NCI-H2081 treated with DMSO at 0.1 percent for 48 hours (cell line): ENCODE measurements around the gene KAZALD1.

Experiments
- DNase-seq: peaks from one replicate; lab custom pipeline; 2025; lab: John Stamatoyannopoulos, UW

Gene KAZALD1, protein sequence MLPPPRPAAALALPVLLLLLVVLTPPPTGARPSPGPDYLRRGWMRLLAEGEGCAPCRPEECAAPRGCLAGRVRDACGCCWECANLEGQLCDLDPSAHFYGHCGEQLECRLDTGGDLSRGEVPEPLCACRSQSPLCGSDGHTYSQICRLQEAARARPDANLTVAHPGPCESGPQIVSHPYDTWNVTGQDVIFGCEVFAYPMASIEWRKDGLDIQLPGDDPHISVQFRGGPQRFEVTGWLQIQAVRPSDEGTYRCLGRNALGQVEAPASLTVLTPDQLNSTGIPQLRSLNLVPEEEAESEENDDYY

DNA sequence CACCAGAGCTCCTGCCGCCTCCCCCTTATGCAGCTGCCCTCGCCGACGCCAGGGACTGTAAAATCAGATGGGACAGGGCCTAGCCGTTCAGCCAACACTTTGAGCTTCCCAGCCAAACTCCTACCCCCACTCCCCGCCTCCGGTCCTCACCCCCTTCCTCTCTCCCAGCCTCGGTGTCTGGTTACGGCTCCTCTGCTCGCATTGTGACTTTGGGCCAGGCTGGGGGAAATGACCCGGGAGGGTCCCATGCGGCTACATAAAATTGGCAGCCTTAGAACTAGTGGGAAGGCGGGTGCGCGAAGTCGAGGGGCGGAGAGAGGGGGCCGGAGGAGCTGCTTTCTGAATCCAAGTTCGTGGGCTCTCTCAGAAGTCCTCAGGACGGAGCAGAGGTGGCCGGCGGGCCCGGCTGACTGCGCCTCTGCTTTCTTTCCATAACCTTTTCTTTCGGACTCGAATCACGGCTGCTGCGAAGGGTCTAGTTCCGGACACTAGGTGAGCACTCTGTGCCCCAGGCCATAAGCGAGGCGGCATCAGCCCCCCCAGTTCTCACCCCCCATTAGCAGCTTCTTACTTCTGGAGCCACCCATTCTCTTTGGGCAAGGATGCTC lies at the start of gene KAZALD1:
Gene KAZALD1 (plus strand): TSS at position 366 of the 608 bp plus-strand sequence. CDS start 604 bp downstream, outside the sequence.
- no peak for DNase-seq

DNA sequence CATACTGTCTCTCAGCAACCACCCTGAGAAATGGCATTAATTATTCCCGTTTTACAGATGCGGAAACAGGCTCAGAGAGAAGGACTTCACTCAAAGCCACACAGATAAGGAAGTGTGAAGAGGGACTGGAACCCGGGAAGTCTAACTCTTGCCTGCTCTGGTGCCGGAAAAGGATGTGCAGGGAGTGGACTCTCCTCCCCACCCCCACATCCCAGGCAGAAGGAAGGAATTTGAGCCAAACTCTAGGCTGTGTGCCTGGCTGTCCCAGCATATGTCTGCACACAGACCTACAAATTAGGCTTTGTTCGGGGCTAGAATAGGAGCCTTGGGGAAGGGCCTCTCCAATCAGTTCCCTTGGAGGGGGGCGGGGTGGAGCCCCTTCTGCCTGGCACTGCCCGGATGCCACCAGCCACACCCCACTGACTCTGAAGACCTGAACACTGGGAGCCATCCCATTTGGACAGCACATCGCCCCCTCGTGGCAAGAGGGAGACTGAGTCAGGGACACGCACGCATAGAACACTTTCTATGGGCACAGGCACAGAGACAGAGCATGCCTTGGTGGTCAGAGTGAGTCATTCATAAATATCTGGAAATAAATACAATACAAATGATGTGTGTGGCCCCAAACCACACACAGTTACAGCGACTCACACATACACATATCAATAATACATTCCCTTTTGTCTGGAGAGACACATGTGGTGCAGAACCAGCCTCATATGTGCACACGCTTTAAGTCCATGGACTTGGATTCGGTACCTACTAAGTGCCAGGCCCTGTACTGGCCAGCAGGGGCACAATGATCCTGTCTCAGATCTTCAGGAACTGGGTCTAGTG lies 49.0 kb upstream of the KAZALD1 start:
- DNase-seq, result peak; percentile 2

DNA sequence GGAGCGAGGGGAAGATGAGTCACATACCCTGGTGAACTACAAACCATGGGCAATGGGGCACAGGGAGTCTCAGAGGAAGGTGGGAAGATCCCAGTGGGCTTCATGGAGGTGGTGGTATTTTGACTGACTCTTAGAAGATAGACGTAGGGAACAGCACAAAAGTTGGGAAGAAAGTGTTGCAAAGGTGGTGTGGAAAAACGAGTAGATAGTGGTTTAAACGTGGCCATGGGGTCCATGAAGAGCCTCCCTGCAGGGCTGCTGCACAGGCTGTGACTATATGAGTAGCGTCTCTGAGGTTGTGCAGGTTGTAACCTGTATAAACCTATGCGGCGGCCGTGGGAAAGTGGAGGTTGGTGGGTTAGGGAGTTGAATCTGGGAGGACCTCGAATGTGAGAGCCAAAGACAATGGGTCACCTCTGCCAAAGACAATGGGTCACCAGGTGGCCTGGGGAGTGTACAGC lies 48.4 kb upstream of the KAZALD1 start:
- no peak for DNase-seq

DNA sequence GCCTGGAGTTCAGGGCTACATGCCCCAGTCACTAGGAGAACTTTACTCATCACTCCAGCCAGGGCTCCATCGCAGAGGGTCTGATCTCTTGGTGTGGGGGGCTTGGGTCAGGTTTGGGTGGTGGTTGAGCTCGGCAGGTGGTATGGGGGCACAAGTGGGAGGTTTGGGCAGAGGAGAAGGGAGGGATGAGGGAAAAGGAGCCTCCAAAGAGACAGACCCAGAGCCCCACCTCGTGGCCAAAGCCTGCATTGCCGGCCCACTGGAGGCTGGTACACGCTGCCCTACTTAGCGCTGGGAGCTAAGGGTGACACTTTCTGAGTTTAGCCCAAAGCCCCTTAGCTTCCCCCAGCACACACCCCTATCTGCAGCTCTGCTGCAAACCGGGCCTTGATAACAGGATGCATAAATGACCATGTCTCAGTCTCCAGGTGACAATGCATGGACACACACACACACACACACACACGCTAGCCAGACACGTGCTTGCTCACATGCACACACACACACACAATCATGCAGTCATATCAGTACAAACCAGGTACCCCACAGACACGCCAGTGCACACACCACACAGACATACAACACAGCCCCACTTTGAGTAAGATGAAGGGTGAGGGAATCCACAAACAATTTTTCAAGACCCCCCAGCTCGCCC lies 47.4 kb upstream of the KAZALD1 start:
- peak; percentile 0 for DNase-seq

DNA sequence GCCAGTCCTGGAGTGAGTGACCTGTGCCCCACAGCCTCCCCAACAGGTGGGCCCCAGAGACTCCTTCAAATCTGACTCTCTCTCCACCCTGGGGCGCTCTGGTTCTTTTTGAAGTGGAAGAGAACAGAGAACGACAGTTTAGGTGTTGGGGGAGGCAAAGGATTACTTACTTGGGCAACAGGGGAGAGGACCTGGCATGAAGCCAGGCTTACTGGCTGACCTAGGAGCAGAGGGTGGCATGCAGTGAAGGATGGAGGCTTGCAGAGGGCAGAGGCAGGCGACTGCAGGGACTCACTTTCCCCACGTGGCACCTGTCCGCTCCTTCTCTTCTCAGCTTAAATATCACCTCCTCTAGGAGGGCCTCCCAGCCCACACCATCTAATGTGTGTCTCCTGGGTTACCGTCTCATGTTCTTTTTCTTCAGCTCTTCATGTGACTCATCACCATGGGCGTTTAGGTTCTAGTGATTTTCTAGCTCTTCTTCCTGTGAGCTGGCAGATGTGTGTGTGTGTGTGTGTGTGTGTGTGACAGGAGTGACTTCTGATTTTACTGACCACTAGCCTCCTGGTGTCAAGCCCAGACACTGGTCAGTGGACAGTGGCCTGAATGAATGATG lies 46.7 kb upstream of the KAZALD1 start:
- no peak for DNase-seq

DNA sequence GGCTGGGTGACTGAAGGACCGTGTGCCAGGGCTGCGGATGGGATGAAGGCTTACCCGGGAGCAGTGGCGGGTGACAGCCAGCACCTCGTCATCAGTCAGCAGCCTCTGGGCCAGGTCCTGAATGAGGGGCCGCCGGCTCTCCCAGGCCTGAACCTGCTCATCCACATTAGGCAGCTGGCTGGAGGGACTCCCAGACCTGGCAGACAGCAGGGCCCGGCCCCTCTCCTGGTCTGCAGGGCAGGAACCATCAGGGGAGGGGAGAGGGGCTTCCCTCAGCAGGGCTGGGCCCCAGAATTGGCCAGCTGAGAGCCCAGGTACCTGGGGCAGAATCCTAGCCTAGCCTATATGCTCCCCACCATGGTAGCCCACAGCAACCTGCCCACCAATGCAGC lies 46.2 kb upstream of the KAZALD1 start:
- DNase-seq, result no peak

DNA sequence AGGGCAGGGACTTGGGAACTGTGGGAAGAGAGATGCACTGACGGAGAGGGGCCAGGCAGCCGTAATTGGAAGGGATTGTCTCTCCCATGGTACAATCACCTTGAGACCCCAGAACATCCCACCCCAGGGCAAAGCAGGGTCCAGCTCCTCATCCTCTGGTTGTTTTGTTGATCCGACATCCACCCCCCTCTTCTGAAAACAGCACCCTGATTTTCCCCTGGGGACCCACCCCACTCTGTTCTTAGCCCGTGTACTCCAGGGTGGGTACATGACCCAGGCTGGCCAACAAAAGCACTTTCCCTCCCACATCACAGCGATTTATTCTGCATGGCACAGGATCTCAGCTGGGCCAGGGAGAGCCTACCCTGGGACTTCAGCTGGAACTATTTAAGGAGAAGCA lies 45.0 kb upstream of the KAZALD1 start:
- DNase-seq, result no peak

DNA sequence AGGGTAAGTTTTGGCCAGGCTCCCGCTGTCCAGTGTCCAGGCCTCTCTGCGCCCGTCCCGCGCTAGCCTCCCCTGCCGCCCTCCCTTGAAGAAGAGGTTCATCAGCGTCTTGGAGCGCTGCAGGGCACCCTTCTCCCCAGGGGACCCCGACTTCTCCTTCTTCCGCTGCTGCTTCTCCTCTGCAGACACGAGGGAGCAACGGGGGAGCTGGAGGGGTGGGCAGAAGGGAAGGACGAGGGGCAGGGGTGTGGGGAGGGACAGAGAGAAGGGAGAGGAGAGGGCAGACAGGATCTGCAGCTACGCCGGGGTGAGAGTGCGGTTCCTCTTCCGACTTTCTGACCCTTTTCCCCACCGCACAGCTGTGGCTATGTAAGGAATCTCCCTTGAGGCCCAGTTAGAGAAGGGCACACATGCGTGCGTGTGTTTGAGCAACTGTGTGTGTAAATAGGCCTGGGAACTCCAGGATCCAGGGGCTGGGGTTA lies 43.6 kb upstream of the KAZALD1 start:
- DNase-seq, result no peak

DNA sequence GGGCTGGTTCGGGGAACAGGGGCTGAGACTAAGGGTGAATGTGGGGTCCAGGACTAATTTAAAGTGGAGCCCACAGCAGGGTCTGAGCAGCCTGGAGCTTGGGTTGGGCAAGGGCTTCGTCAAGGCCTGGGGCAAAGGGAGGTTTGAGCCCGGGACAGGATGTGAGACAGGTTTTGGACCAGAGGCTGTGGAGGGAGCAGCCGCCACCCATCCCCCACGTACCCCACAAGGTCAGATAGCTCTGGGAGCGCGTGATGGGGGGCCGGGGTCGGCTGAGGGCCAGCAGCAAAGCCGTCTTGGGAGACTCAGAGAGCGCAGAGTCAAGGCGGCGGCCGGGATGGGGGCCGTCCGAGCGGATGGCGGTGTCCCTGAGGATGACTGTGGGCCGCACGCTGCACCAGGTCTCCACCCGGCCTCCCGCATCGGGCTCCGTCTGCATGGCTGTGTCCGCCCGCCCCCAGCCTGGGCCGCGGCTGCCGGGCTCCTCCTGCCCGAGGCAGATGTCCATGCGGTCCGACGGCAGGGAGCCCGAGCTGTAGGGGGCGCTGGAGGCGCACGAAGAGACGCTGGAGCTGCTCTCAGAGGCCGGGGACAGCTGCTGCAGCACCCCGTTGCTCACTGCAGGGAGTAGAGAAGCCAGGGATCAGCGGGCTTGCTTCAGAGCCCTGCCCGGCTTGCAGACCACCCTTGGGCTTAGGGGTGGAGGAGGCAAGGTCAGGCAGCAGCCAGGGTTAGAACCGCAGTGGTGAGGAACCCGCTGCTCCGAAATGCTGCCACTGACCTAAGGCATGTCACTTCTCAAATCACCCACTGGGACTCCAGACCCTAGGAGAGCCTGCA lies 43.0 kb upstream of the KAZALD1 start:
- DNase-seq, result no peak

DNA sequence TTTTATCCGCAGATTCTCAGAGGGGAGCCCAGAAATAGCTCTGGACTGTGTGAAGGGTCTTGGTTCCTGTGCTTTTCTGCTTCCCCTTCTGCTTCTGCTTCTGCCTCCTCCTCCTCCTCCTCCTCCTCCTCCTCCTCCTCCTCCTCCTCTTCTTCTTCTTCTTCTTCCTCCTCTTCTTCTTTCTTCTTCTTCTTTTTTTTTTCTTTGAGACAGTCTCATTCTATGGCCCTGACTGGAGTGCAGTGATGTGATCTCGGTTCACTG lies 42.4 kb upstream of the KAZALD1 start:
- DNase-seq, result no peak

DNA sequence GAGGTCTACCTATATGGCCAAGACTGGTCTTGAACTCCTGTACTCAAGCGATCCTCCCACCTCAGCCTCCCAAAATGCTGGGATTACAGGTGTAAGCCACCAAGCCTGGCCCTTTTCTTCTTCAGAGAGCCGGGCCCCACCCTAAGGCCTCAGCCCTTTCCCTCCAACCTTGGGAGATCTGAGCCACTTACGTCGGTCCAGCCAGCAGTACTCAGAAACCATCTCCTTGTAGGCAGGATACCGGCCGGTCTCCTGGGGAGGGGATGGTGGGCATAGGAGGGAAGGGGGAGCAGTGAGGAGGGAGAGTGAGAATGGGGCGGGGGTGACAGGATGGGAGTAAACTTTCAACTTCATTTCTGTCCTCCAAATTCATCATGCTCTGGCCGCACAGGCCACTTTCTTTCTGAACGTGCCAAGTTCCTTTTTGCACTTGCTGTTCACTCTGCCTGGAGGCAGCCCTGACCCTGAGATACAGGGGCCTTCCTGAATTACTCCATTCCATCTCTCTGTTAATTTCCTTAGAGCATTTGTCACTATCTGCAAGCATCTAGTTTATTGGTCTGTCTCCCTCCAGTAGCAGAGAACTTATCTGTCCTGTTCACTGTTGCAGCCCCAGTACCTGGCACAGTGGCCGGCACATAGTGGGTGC lies 41.2 kb upstream of the KAZALD1 start:
- DNase-seq, result no peak

DNA sequence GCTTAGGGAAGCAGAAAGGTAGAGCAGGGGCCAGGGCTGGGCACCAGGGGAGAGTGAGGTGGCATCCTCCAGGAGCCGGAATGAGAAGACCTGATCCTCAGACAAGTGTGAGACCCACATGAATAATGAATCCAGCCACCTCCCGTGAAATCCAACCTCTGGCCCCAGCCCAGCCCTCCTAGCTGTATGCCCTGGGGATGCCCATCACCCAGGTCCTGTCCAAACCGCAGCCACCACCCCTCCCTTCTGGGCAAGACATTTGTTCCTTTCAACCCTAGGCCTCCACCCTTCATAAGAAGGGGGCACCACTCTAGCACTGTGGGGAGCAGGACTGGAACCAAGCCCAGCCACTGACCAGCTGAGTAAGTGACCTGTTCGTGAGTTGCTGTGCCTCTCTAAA lies 40.5 kb upstream of the KAZALD1 start:
- no peak for DNase-seq

DNA sequence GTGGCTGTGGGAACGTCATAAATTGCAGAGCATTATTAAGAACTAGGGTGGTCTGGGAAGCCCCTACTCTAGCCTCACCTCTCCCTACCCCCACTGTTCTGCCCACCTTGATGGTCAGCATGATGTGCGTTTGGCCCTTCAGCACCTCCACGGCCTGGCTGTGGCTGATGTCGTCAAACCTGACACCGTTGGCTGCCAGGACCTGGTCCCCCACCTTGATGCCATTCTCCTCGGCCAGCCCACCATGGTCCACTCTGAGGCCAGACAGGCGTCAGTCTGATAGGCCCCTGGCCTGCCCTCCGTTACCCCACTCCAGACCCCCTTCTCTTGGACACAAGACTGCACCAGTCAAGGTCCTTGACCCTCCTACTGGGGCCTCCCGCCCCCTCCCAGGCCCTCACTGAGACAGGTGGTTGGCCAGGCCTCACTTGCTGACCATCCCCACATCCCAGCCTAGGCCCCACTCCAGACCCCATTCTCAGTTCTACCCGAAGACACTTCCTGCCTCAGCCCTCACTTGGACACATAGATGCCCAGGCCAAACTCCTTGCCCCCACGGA lies 40.0 kb upstream of the KAZALD1 start:
- no peak for DNase-seq

DNA sequence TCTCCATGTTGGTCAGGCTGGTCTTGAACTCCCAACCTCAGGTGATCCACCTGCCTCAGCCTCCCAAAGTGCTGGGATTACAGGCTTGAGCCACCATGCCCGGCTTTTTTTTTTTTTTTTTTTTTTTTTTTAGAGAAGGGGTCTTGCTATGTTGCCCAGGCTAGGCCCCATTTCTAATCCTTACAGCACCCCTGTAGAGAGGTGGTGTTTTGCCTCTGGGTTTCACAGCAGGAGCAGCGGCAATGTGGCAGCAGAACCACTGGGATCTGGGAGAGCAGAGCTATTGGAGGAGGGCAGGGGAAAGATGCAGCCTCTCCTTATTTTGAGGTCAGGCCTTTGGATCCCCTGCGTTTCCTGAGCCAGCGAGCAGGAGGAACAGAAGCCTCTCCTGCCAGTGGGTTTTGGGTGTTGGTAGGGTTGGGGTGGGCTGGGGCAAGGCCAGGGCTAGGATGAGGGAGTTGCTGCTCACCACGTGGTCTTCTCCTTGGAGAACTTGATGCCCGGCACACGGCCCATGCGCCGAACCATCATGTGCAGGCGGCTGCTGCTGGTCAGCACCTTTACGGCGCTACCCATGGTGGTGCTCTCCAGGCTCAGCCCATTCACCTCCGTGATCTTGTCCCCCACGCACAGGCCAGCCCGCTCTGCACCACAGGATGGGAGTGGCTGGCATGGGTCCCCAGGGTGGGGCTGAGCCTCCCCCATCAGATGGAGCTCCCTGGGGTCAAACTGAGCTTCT lies 38.7 kb upstream of the KAZALD1 start:
- DNase-seq, result no peak

DNA sequence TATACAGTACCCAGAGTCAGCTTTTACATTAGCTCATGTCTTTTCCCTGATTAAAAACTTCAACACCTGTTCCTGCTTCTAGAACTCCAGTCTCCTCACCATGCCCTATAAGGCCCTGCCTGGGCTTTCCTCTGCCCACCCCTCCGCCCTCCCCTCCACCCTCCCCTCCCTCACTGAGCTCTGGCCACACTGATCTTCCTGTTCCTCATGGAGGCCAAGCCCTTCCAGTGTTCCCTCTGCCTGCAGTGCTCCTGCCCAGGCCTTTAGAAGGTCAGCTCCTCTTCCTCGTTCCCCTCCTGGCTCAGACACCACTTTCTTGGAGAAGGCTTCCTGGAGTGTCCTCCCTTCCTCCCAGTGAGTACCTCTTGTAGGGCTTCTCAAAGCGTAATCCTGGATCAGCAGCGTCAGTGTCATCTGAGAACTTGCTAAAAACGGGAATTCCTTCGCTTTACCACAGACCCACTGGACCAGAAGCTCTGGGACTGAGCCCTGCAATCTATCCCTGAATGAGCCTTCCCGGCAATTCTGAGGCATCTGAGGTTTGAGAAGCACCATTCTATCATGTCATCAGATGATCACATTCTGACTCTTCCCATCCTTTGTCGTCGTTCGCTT lies 34.6 kb upstream of the KAZALD1 start:
- DNase-seq, result no peak

DNA sequence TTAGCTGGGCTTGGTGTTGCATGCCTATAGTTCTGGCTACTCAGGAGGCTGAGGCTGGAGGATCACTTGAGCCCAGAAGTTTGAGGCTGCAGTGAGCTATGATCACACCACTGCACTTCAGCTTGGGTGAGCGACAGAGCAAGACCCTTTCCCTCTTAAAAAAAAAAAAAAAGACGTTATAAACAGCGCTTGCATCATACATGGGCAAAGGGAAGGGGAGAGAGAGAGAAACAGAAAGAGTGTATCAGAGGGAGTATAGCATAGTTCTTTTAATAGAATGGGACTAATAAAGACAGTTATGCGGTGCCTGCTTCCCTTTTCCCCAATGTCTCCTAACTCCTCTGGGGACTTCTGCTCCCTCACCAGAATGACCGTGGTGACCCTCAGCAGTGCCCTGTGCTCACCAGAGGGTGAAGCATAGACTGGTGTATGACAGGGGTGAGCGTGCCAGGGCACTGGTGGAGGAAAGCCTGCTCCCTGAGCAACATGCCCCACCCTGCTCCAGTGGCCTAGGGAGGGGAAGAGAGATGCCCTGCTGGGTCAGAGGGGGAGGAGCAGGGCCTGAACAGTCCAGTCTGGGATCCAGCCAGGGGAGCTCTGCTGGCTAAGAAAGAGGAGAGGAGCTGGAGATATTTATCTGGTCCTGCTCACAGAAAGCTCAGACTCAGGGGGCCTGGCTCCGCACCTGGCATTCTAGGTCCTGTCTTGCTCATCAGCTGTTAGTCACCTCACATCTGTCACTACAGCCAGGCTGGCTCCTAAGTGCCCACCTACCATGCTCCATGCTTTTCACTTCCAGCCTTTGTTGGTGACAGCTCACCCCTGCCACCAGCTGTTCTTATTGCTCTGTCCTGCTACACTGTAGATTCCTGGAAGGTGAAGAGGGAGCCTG lies 33.1 kb upstream of the KAZALD1 start:
- DNase-seq, result no peak

DNA sequence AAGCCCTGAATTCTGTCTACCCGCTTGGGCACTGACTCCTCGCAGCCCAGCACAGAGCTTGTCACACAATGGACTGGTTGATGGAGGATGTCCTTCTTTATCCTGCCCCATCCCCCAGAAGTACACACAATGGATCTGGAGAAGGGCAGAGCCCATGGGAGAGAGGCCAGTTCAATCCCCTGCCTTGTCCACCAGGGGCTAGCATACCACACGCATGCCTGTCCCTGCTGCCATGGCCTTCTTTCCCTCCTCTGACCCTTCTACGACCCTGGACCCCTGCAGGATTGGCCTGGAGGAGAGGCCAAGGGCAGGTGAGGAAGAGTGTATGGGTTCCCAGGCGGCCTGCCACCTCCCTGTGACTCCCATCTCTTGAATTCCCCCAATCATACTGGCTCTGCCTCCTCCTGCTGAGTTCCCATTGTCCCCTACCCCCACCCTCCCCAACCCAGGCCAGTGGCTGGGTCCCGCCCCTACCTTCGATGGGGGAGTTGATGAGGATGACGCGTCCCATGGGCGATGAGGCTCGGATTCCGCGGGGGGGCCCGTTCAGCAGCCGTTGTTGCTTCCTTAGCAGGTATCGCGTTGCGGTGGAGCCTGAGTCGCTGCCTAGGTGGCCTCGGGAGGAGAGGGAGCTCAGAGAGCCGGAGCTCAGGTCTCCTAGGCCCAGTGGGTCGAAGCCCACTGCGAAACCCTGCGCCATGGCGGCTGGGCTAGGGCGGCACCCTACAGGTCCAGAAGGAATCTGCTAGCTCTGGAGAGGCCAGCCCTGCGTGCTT lies 32.1 kb upstream of the KAZALD1 start:
- DNase-seq, result no peak
